Activated CD4-positive, alpha-beta memory T cell treated with anti-CD3 and anti-CD28 coated beads, Interleukin-2, amount 10 ng/mL, durations not matched to agents 7 days and 5 days (primary cell): ENCODE data around the gene CDC7. TPM values are rescaled to one million over a fixed set of nuclear protein-coding genes. Genes with fewer than 3 reads are reported as not detected.
A peak's percentile ranks its signal among the peaks of the same experiment; 100 is the strongest.
"Not testable (repeated sequence)": the region's sequence is repeated elsewhere in the genome, so short reads cannot be mapped to it uniquely, and the experiment has no call there.

Experiments
- CTCF ChIA-PET: fragments of 350-600 bp; sonication (Branson Sonifier 250); formaldehyde crosslinking; loops from one replicate; lab custom pipeline; 2021; ENCODE audit warnings: antibody characterized with exemption, inconsistent platforms; lab: Charles Lee
- POLR2A ChIA-PET: fragments of 350-600 bp; sonication (Branson Sonifier 250); formaldehyde crosslinking; loops from one replicate; lab custom pipeline; 2021; ENCODE audit warnings: antibody characterized with exemption; lab: Charles Lee
- DNase-seq: peaks from one replicate; pipeline ENCODE4 v3.0.0-alpha.2; 2020
- H3K27ac Mint-ChIP-seq: one replicate; pipeline ENCODE4 v1.8.0; 2021; ENCODE audit warnings: mild to moderate bottlenecking, mixed read lengths
- H3K27me3 Mint-ChIP-seq: one replicate; pipeline ENCODE4 v1.8.0; 2021; ENCODE audit warnings: mixed read lengths
- H3K36me3 Mint-ChIP-seq: one replicate; pipeline ENCODE4 v1.8.0; 2021; ENCODE audit warnings: low read depth, mixed read lengths
- H3K4me1 Mint-ChIP-seq: one replicate; pipeline ENCODE4 v1.8.0; 2021; ENCODE audit warnings: mixed read lengths
- H3K4me3 Mint-ChIP-seq: one replicate; pipeline ENCODE4 v1.8.0; 2021; ENCODE audit warnings: mild to moderate bottlenecking, mixed read lengths
- H3K9me3 Mint-ChIP-seq: one replicate; pipeline ENCODE4 v1.8.0; 2021; ENCODE audit warnings: mixed read lengths
- total RNA-seq, 2 experiments: library from RNA; stranded (reverse); gene quantifications; one replicate each; pipeline ENCODE4 v1.2.3, GENCODE V29; 2021

Gene CDC7
- total RNA-seq, 2 experiments from 2014 or later: 26.7 to 28.1 TPM

- DNase-seq: no peak
- H3K27me3 Mint-ChIP-seq: no peaks in the 10 kb centered on the region
- H3K36me3 Mint-ChIP-seq: peaks cover 74% of the 10 kb centered on the region
- peaks cover 2% of the 10 kb centered on the region for H3K9me3 Mint-ChIP-seq
- no peak overlapping the region for H3K4me3 Mint-ChIP-seq
- no peak overlapping the region for H3K27ac Mint-ChIP-seq
- CTCF ChIA-PET: interaction anchor here (0.8 to 5.3 kb wide), 13 partner anchors 11 to 413 kb away, joined by 3 to 82 read pairs (median 5); partner anchors contain the start of genes CDC7 and TGFBR3
- peaks cover 32% of the 10 kb centered on the region for H3K4me1 Mint-ChIP-seq
- POLR2A ChIA-PET: interaction anchor here (1.2 to 4.1 kb wide), 5 partner anchors 9 to 371 kb away, joined by 3 to 19 read pairs (median 5); partner anchors contain the start of gene TGFBR3
Observed at GRCh38 chr1:91513706-91514105, 13.1 kb downstream of the CDC7 start.

DNA sequence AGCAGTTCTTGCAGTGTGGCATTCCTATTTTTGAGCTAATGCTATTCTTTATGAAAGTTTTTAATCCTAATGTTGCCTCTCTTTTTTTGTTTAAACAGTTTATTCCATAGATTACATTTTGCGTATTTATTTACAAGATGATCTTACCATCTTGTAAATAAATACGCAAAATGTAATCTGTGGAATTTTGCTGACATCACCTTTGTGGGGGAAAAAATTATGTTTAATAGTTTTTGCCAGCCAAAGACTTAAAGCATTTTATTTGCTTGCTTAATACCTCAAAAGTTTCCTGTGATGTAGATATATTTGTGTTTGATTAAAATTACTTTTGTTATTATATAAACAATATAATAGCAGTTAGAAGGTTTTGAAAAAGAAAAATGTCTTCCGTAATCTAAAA lies 15.3 kb downstream of the CDC7 start:
- H3K4me1 Mint-ChIP-seq: peaks cover 27% of the 10 kb centered on the region
- H3K9me3 Mint-ChIP-seq: peaks cover 2% of the 10 kb centered on the region
- POLR2A ChIA-PET: no interaction called here
- DNase-seq: no peak
- H3K4me3 Mint-ChIP-seq: no peak overlapping the region
- peaks cover 64% of the 10 kb centered on the region for H3K36me3 Mint-ChIP-seq
- H3K27me3 Mint-ChIP-seq: no peaks in the 10 kb centered on the region
- CTCF ChIA-PET: interaction anchor here (5.2 to 5.3 kb wide), 2 partner anchors 14 to 411 kb away, joined by 41 to 82 read pairs; partner anchors contain the start of gene CDC7
- no peak overlapping the region for H3K27ac Mint-ChIP-seq

GRCh38 chr1:91516605-91517004 lies 16.0 kb downstream of the CDC7 start:
- CTCF ChIA-PET, H3K27ac Mint-ChIP-seq, H3K27me3 Mint-ChIP-seq, H3K4me3 Mint-ChIP-seq, H3K9me3 Mint-ChIP-seq, DNase-seq: not testable (repeated sequence)
- POLR2A ChIA-PET: interaction anchor here (1.7 kb wide), 1 partner anchor 16 kb away, joined by 4 read pairs; no protein-coding TSS in a partner anchor
- Mint-ChIP-seq H3K4me1 (peaks cover 30% of the 10 kb centered on the region), H3K36me3 (peaks cover 60% of the 10 kb centered on the region)

GRCh38 chr1:91519167-91519566 lies 18.5 kb downstream of the CDC7 start:
- ChIA-PET CTCF (interaction anchor here (0.7 to 1.9 kb wide), 4 partner anchors 11 to 512 kb away, joined by 3 to 5 read pairs (median 4); no protein-coding TSS in a partner anchor), POLR2A (interaction anchor here (1.9 kb wide), 1 partner anchor 10 kb away, joined by 4 read pairs; no protein-coding TSS in a partner anchor)
- not testable (repeated sequence) for DNase-seq, H3K4me3 Mint-ChIP-seq, H3K9me3 Mint-ChIP-seq, H3K27ac Mint-ChIP-seq, H3K27me3 Mint-ChIP-seq
- Mint-ChIP-seq H3K4me1 (peaks cover 42% of the 10 kb centered on the region), H3K36me3 (peaks cover 64% of the 10 kb centered on the region)

- no peak for DNase-seq
- Mint-ChIP-seq H3K27me3 (no peaks in the 10 kb centered on the region), H3K4me1 (peaks cover 41% of the 10 kb centered on the region), H3K27ac (peak overlapping the region; percentile 67), H3K36me3 (peaks cover 64% of the 10 kb centered on the region), H3K9me3 (peaks cover 2% of the 10 kb centered on the region), H3K4me3 (no peak overlapping the region)
- ChIA-PET POLR2A (interaction anchor here (1.1 to 1.7 kb wide), 3 partner anchors 19 to 284 kb away, joined by 3 to 4 read pairs (median 3); no protein-coding TSS in a partner anchor), CTCF (interaction anchor here (0.6 to 1.5 kb wide), 4 partner anchors 9 to 282 kb away, joined by 3 read pairs; no protein-coding TSS in a partner anchor)
Observed at GRCh38 chr1:91520942-91521507, 20.4 kb downstream of the CDC7 start.

- H3K9me3 Mint-ChIP-seq: no peaks in the 10 kb centered on the region
- H3K4me1 Mint-ChIP-seq: peaks cover 35% of the 10 kb centered on the region
- peak; percentile 38 for DNase-seq
- POLR2A ChIA-PET: interaction anchor here (0.9 to 2.5 kb wide), 7 partner anchors 9 to 28 kb away, joined by 3 to 9 read pairs (median 5); partner anchors contain the start of gene CDC7
- no peaks in the 10 kb centered on the region for H3K27me3 Mint-ChIP-seq
- H3K27ac Mint-ChIP-seq: no peak overlapping the region
- peaks cover 55% of the 10 kb centered on the region for H3K36me3 Mint-ChIP-seq
- CTCF ChIA-PET: interaction anchor here (0.9 to 4.5 kb wide), 5 partner anchors 9 to 402 kb away, joined by 3 to 14 read pairs (median 5); no protein-coding TSS in a partner anchor
- H3K4me3 Mint-ChIP-seq: no peak overlapping the region
Observed at GRCh38 chr1:91523482-91523881, 22.8 kb downstream of the CDC7 start.

GRCh38 chr1:91526496-91526895 lies 25.8 kb downstream of the CDC7 start:
- ChIA-PET CTCF (interaction anchor here (1.0 to 4.5 kb wide), 4 partner anchors 12 to 401 kb away, joined by 3 to 14 read pairs (median 10); no protein-coding TSS in a partner anchor), POLR2A (no interaction called here)
- Mint-ChIP-seq H3K27ac (no peak overlapping the region), H3K4me1 (peaks cover 38% of the 10 kb centered on the region), H3K36me3 (peaks cover 57% of the 10 kb centered on the region), H3K4me3 (no peak overlapping the region), H3K9me3 (no peaks in the 10 kb centered on the region), H3K27me3 (no peaks in the 10 kb centered on the region)
- no peak for DNase-seq

GRCh38 chr1:91527266-91527765 lies 26.7 kb downstream of the CDC7 start:
- peaks cover 36% of the 10 kb centered on the region for H3K4me1 Mint-ChIP-seq
- ChIA-PET CTCF (interaction anchor here (0.6 kb wide), 1 partner anchor 402 kb away, joined by 3 read pairs; no protein-coding TSS in a partner anchor), POLR2A (interaction anchor here (1.5 kb wide), 1 partner anchor 10 kb away, joined by 4 read pairs; no protein-coding TSS in a partner anchor)
- no peak overlapping the region for H3K4me3 Mint-ChIP-seq
- DNase-seq: no peak
- no peak overlapping the region for H3K27ac Mint-ChIP-seq
- H3K36me3 Mint-ChIP-seq: peaks cover 54% of the 10 kb centered on the region
- no peaks in the 10 kb centered on the region for H3K27me3 Mint-ChIP-seq
- no peaks in the 10 kb centered on the region for H3K9me3 Mint-ChIP-seq

DNA sequence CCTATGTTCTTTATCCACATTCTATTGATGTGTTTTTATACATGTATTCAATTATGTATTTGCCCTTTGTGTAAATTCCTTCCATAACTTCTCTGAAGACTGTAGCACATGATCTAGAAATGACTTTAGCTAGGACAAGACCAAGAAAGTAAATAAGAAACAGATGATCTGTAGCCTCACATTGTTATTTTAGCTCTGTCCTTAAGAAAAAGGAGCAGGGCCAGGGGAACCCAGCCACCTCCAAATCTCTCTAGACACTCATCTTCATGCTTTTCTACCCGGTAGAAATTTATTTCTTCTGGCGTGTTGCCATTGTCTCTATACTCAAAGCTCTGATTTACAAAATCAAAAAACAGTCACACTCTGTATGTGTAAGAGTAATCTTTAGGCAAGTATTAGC lies 27.1 kb downstream of the CDC7 start:
- Mint-ChIP-seq H3K4me3 (no peak overlapping the region), H3K27me3 (no peaks in the 10 kb centered on the region), H3K9me3 (no peaks in the 10 kb centered on the region), H3K27ac (no peak overlapping the region), H3K4me1 (peaks cover 36% of the 10 kb centered on the region), H3K36me3 (peaks cover 53% of the 10 kb centered on the region)
- ChIA-PET CTCF (interaction anchor here (0.6 to 1.8 kb wide), 2 partner anchors 356 to 401 kb away, joined by 3 to 7 read pairs; no protein-coding TSS in a partner anchor), POLR2A (interaction anchor here (1.5 kb wide), 1 partner anchor 10 kb away, joined by 4 read pairs; no protein-coding TSS in a partner anchor)
- DNase-seq: no peak

GRCh38 chr1:91529856-91530255 lies 29.2 kb downstream of the CDC7 start:
- no peak for DNase-seq
- Mint-ChIP-seq H3K4me1 (peaks cover 37% of the 10 kb centered on the region), H3K9me3 (no peaks in the 10 kb centered on the region), H3K4me3 (no peak overlapping the region), H3K27ac (peak overlapping the region; percentile 28), H3K36me3 (peaks cover 48% of the 10 kb centered on the region), H3K27me3 (no peaks in the 10 kb centered on the region)
- ChIA-PET CTCF (interaction anchor here (0.6 to 2.2 kb wide), 6 partner anchors 10 to 441 kb away, joined by 3 to 8 read pairs (median 4); partner anchors contain the start of gene TGFBR3), POLR2A (interaction anchor here (1.0 to 1.6 kb wide), 3 partner anchors 9 to 18 kb away, joined by 4 to 5 read pairs (median 4); no protein-coding TSS in a partner anchor)

GRCh38 chr1:91533361-91534024 lies 32.8 kb downstream of the CDC7 start:
- Mint-ChIP-seq H3K27me3 (no peaks in the 10 kb centered on the region), H3K4me1 (peaks cover 42% of the 10 kb centered on the region), H3K27ac (no peak overlapping the region), H3K4me3 (no peak overlapping the region), H3K9me3 (no peaks in the 10 kb centered on the region), H3K36me3 (peaks cover 26% of the 10 kb centered on the region)
- POLR2A ChIA-PET: interaction anchor here (1.1 to 1.6 kb wide), 3 partner anchors 9 to 16 kb away, joined by 4 to 6 read pairs (median 4); no protein-coding TSS in a partner anchor
- no peak for DNase-seq
- CTCF ChIA-PET: interaction anchor here (1.2 kb wide), 1 partner anchor 43 kb away, joined by 3 read pairs; no protein-coding TSS in a partner anchor

GRCh38 chr1:91535441-91535840 lies 34.8 kb downstream of the CDC7 start:
- CTCF ChIA-PET: no interaction called here
- H3K27ac Mint-ChIP-seq: no peak overlapping the region
- H3K4me1 Mint-ChIP-seq: peaks cover 33% of the 10 kb centered on the region
- H3K36me3 Mint-ChIP-seq: peaks cover 26% of the 10 kb centered on the region
- POLR2A ChIA-PET: no interaction called here
- no peaks in the 10 kb centered on the region for H3K27me3 Mint-ChIP-seq
- H3K9me3 Mint-ChIP-seq: peaks cover 3% of the 10 kb centered on the region
- no peak for DNase-seq
- no peak overlapping the region for H3K4me3 Mint-ChIP-seq
